Memory B cell (primary cell): Measurements from ENCODE around the gene EGFL7.

Experiments
- ATAC-seq: fragments of 150-1000 bp; cut with Tn5 transposase; 2 replicates; pipeline ENCODE4 v1.10.0; 2021; ENCODE audit warnings: low read depth, mild to moderate bottlenecking, moderate library complexity
- DNase-seq, 2 donors: peaks; one replicate each; pipeline ENCODE4 v3.0.0; 2022; ENCODE audit warnings: low spot score in 2 of 2
- H3K27ac Mint-ChIP-seq: one replicate; pipeline ENCODE4 v1.8.0; 2022; ENCODE audit warnings: mild to moderate bottlenecking, moderate library complexity, mixed read lengths
- H3K27me3 Mint-ChIP-seq: one replicate; pipeline ENCODE4 v1.8.0; 2022; ENCODE audit warnings: mixed read lengths
- H3K36me3 Mint-ChIP-seq: one replicate; pipeline ENCODE4 v1.8.0; 2022; ENCODE audit warnings: mild to moderate bottlenecking, mixed read lengths
- H3K4me1 Mint-ChIP-seq: one replicate; pipeline ENCODE4 v1.8.0; 2022; ENCODE audit warnings: mixed read lengths
- H3K4me3 Mint-ChIP-seq: one replicate; pipeline ENCODE4 v1.8.0; 2022; ENCODE audit warnings: mild to moderate bottlenecking, moderate library complexity, mixed read lengths
- H3K9me3 Mint-ChIP-seq: one replicate; pipeline ENCODE4 v1.8.0; 2022; ENCODE audit warnings: mixed read lengths

EGFL7 gene

GRCh38 chr9:136621019-136621733 lies 41.5 kb upstream of the EGFL7 start:
- no peak for ATAC-seq
- DNase-seq = no peak
- Mint-ChIP-seq H3K4me3 (no peak overlapping the region), H3K36me3 (no peaks in the 10 kb centered on the region), H3K27ac (no peak overlapping the region), H3K4me1 (peaks cover 35% of the 10 kb centered on the region), H3K9me3 (no peaks in the 10 kb centered on the region), H3K27me3 (peaks cover 3% of the 10 kb centered on the region)

GRCh38 chr9:136621734-136622093 lies 41.0 kb upstream of the EGFL7 start:
- no peaks in the 10 kb centered on the region for H3K9me3 Mint-ChIP-seq
- H3K36me3 Mint-ChIP-seq = no peaks in the 10 kb centered on the region
- H3K4me3 Mint-ChIP-seq = no peak overlapping the region
- ATAC-seq (no peak), DNase-seq (no peak)
- peaks cover 3% of the 10 kb centered on the region for H3K27me3 Mint-ChIP-seq
- no peak overlapping the region for H3K27ac Mint-ChIP-seq
- H3K4me1 Mint-ChIP-seq = peaks cover 33% of the 10 kb centered on the region

- H3K36me3 Mint-ChIP-seq = no peaks in the 10 kb centered on the region
- no peak overlapping the region for H3K27ac Mint-ChIP-seq
- no peak overlapping the region for H3K4me3 Mint-ChIP-seq
- peaks cover 26% of the 10 kb centered on the region for H3K4me1 Mint-ChIP-seq
- ATAC-seq (no peak), DNase-seq (no peak)
- no peaks in the 10 kb centered on the region for H3K9me3 Mint-ChIP-seq
- H3K27me3 Mint-ChIP-seq = peaks cover 6% of the 10 kb centered on the region
These were observed 40.2 kb upstream of the EGFL7 start for GRCh38 chr9:136622538-136622948.

- H3K4me3 Mint-ChIP-seq = no peak overlapping the region
- ATAC-seq = no peak
- peak in 1 of 2 donors; percentile 15 for DNase-seq
- no peaks in the 10 kb centered on the region for H3K9me3 Mint-ChIP-seq
- H3K27me3 Mint-ChIP-seq = peaks cover 8% of the 10 kb centered on the region
- H3K27ac Mint-ChIP-seq = peak overlapping the region; percentile 38
- H3K4me1 Mint-ChIP-seq = peaks cover 20% of the 10 kb centered on the region
- no peaks in the 10 kb centered on the region for H3K36me3 Mint-ChIP-seq
These were observed 39.5 kb upstream of the EGFL7 start for GRCh38 chr9:136623016-136623841.

- no peak overlapping the region for H3K4me3 Mint-ChIP-seq
- H3K36me3 Mint-ChIP-seq = no peaks in the 10 kb centered on the region
- no peak for DNase-seq
- H3K27ac Mint-ChIP-seq = no peak overlapping the region
- no peak for ATAC-seq
- H3K4me1 Mint-ChIP-seq = peaks cover 14% of the 10 kb centered on the region
- H3K27me3 Mint-ChIP-seq = peaks cover 9% of the 10 kb centered on the region
- no peaks in the 10 kb centered on the region for H3K9me3 Mint-ChIP-seq
These were observed 38.9 kb upstream of the EGFL7 start for GRCh38 chr9:136623842-136624183.

- Mint-ChIP-seq H3K27ac (no peak overlapping the region), H3K27me3 (peaks cover 9% of the 10 kb centered on the region), H3K4me1 (peaks cover 9% of the 10 kb centered on the region), H3K9me3 (no peaks in the 10 kb centered on the region), H3K36me3 (no peaks in the 10 kb centered on the region), H3K4me3 (no peak overlapping the region)
- ATAC-seq (no peak), DNase-seq (peak in 1 of 2 donors; percentile 13)
These were observed 38.3 kb upstream of the EGFL7 start for GRCh38 chr9:136624184-136624951.

GRCh38 chr9:136625101-136626065 lies 37.3 kb upstream of the EGFL7 start:
- Mint-ChIP-seq H3K4me3 (no peak overlapping the region), H3K9me3 (no peaks in the 10 kb centered on the region), H3K4me1 (peaks cover 9% of the 10 kb centered on the region), H3K27ac (no peak overlapping the region), H3K27me3 (peaks cover 15% of the 10 kb centered on the region), H3K36me3 (no peaks in the 10 kb centered on the region)
- ATAC-seq (no peak), DNase-seq (peak in 1 of 2 donors; percentile 9)

- Mint-ChIP-seq H3K9me3 (no peaks in the 10 kb centered on the region), H3K27me3 (peaks cover 15% of the 10 kb centered on the region), H3K4me1 (peaks cover 9% of the 10 kb centered on the region), H3K27ac (no peak overlapping the region), H3K36me3 (no peaks in the 10 kb centered on the region), H3K4me3 (no peak overlapping the region)
- DNase-seq (peak in 1 of 2 donors; percentile 9), ATAC-seq (no peak)
These were observed 36.5 kb upstream of the EGFL7 start for GRCh38 chr9:136626066-136626725.

- DNase-seq = no peak
- ATAC-seq = no peak
- H3K4me1 Mint-ChIP-seq = peaks cover 9% of the 10 kb centered on the region
- H3K9me3 Mint-ChIP-seq = no peaks in the 10 kb centered on the region
- no peak overlapping the region for H3K4me3 Mint-ChIP-seq
- H3K27me3 Mint-ChIP-seq = peaks cover 15% of the 10 kb centered on the region
- H3K36me3 Mint-ChIP-seq = no peaks in the 10 kb centered on the region
- H3K27ac Mint-ChIP-seq = no peak overlapping the region
These were observed 35.7 kb upstream of the EGFL7 start for GRCh38 chr9:136626740-136627642.

- DNase-seq = peak in 1 of 2 donors; percentile 10
- no peaks in the 10 kb centered on the region for H3K9me3 Mint-ChIP-seq
- no peak overlapping the region for H3K4me3 Mint-ChIP-seq
- no peak for ATAC-seq
- no peaks in the 10 kb centered on the region for H3K36me3 Mint-ChIP-seq
- H3K27ac Mint-ChIP-seq = no peak overlapping the region
- peaks cover 15% of the 10 kb centered on the region for H3K27me3 Mint-ChIP-seq
- H3K4me1 Mint-ChIP-seq = peaks cover 9% of the 10 kb centered on the region
These were observed 35.0 kb upstream of the EGFL7 start for GRCh38 chr9:136627703-136628102.

- Mint-ChIP-seq H3K27ac (no peak overlapping the region), H3K4me3 (no peak overlapping the region), H3K27me3 (peaks cover 15% of the 10 kb centered on the region), H3K4me1 (peaks cover 9% of the 10 kb centered on the region), H3K36me3 (no peaks in the 10 kb centered on the region), H3K9me3 (no peaks in the 10 kb centered on the region)
- DNase-seq = no peak
- no peak for ATAC-seq
These were observed 34.4 kb upstream of the EGFL7 start for GRCh38 chr9:136628268-136628667.
